Gastroesophageal sphincter (tissue), 4 donors: ENCODE measurements around the gene SLC35A5. TPM values are rescaled to one million over a fixed set of nuclear protein-coding genes. Genes with fewer than 3 reads are reported as not detected.

Source experiments
- ATAC-seq: fragments of 150-250 bp; one replicate; pipeline ENCODE4 v1.9.1; 2016; ENCODE audit warnings: mild to moderate bottlenecking, moderate library complexity
- H3K27ac ChIP-seq, 4 donors: fragments of 200-600 bp; sonication (generic) in 3 of 4; 1 replicate in 3 of 4; 2 replicates in 1 of 4; pipeline ENCODE4 v1.5.1; 2016 to 2019
- H3K27me3 ChIP-seq: fragments of 200-600 bp; sonication (generic); one replicate; pipeline ENCODE4 v1.5.1; 2019
- H3K36me3 ChIP-seq, 2 donors: fragments of 200-600 bp; sonication (generic); one replicate each; pipeline ENCODE4 v1.5.1; 2019; ENCODE audit warnings: control low read depth in 1 of 2
- H3K4me1 ChIP-seq, 3 donors: fragments of 200-600 bp; sonication (generic); 1 replicate in 2 of 3; 2 replicates in 1 of 3; pipeline ENCODE4 v1.5.1; 2016 to 2019; ENCODE audit warnings: control low read depth in 2 of 3
- H3K4me3 ChIP-seq, 2 donors: fragments of 200-600 bp; sonication (generic); one replicate each; pipeline ENCODE4 v1.5.1; 2019; ENCODE audit warnings: mild to moderate bottlenecking in 1 of 2, moderate library complexity in 1 of 2
- H3K9me3 ChIP-seq, 3 donors: fragments of 200-600 bp; sonication (generic); one replicate each; pipeline ENCODE4 v1.5.1; 2017 to 2019; ENCODE audit warnings: control low read depth in 2 of 3
- EP300 ChIP-seq: sonication (generic); formaldehyde crosslinking; IDR thresholded peaks from one replicate; pipeline ENCODE4 v1.6.1; 2017; ENCODE audit warnings: antibody characterized with exemption, mild to moderate bottlenecking
- POLR2A ChIP-seq, 2 donors: fragments of 450-650 bp; IDR thresholded peaks; one replicate each; pipeline ENCODE4 v1.6.1; 2017; ENCODE audit warnings: antibody characterized with exemption in 2 of 2, mild to moderate bottlenecking in 2 of 2, moderate library complexity in 1 of 2
- POLR2AphosphoS5 ChIP-seq: sonication (generic); formaldehyde crosslinking; IDR thresholded peaks from one replicate; pipeline ENCODE4 v1.6.1; 2017; ENCODE audit warnings: antibody characterized with exemption
- WGBS, 2 donors: methylation state at CpG; one replicate each; pipeline ENCODE4 v1.1.5; 2018; ENCODE audit warnings: low coverage in 1 of 2; 5-methylcytosine and 5-hydroxymethylcytosine counted together
- total RNA-seq, 4 donors: library from RNA; depleted of rRNA; stranded (reverse); fragments of >200 nt; gene quantifications; one replicate each; pipeline ENCODE4 v1.1.0, GENCODE V29; 2016
- TF ChIP-seq, protein P1 (sequence below), 4 experiments: fragments of 200-600 bp in 2 of 4; fragments of 450-650 bp in 2 of 4; sonication (generic) in 1 of 4; IDR thresholded peaks; one replicate each; pipeline ENCODE4 v1.5.1; 2017 to 2019; ENCODE audit warnings: antibody characterized with exemption in 4 of 4, mild to moderate bottlenecking in 2 of 4, moderate library complexity in 2 of 4

The SLC35A5 gene
- total RNA-seq, 4 donors from 2014 or later = 20.7 to 29.7 (median 25.4) TPM

DNA sequence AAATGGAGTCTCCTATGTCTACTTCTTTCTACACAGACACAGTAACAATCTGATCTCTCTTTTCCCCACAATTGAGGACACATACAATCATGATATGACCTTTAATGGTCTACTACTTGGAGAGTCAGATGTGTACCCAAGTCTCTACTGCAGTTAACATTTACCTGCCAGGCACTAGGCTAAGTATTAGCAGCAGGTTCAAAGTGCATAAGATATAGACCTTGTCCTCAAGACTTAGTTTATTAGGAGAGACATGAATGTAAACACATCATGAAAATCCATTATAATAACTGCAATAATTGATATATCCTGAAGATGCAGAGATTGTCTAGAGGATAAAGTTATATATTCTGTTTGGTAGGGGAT is 3.1 kb downstream of the SLC35A5 start:
- H3K27me3 ChIP-seq = no peaks in the 10 kb centered on the region
- H3K27ac ChIP-seq = no peak overlapping the region
- TF ChIP-seq EP300 (no peak), POLR2AphosphoS5 (no peak), POLR2A (IDR thresholded peaks at IDR 0.05) (no peak)
- TF ChIP-seq, protein P1, sequence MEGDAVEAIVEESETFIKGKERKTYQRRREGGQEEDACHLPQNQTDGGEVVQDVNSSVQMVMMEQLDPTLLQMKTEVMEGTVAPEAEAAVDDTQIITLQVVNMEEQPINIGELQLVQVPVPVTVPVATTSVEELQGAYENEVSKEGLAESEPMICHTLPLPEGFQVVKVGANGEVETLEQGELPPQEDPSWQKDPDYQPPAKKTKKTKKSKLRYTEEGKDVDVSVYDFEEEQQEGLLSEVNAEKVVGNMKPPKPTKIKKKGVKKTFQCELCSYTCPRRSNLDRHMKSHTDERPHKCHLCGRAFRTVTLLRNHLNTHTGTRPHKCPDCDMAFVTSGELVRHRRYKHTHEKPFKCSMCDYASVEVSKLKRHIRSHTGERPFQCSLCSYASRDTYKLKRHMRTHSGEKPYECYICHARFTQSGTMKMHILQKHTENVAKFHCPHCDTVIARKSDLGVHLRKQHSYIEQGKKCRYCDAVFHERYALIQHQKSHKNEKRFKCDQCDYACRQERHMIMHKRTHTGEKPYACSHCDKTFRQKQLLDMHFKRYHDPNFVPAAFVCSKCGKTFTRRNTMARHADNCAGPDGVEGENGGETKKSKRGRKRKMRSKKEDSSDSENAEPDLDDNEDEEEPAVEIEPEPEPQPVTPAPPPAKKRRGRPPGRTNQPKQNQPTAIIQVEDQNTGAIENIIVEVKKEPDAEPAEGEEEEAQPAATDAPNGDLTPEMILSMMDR (IDR thresholded peaks at IDR 0.05) = no peak
- H3K4me3 ChIP-seq = no peak overlapping the region
- no peaks in the 10 kb centered on the region for H3K9me3 ChIP-seq
- H3K36me3 ChIP-seq = peaks cover 0 to 43% of the 10 kb centered on the region in 2 donors
- ATAC-seq = no peak
- H3K4me1 ChIP-seq = peaks cover 4 to 30% (median 19%) of the 10 kb centered on the region in 3 donors

DNA sequence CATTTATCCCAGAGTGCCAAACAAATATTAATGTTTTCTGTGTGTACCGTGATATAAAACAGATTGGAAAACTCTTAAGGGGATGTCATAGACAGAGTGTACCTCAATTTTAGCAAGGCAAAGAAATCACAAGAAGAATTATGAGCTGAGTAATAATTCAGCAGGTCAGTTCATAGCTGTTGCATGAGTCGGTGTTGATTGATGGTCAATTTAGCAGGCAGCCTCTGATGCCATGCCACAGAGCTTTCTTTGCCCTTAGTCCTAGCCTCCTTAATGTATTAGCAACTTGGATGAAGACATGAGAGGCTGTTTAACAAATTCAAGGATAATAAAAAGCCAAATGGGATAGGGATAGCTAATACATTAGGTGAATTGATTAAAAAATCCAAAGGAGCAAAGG is 6.8 kb downstream of the SLC35A5 start:
- Histone ChIP-seq H3K36me3 (peaks cover 4 to 77% of the 10 kb centered on the region in 2 donors), H3K4me1 (peaks cover 0 to 9% (median 4%) of the 10 kb centered on the region in 3 donors), H3K27me3 (no peaks in the 10 kb centered on the region), H3K27ac (no peak overlapping the region), H3K4me3 (no peak overlapping the region), H3K9me3 (no peaks in the 10 kb centered on the region)
- 66 to 78% methylated on average over 1 to 2 of the region's 2 CpGs for WGBS, 2 donors
- TF ChIP-seq, protein P1 (IDR thresholded peaks at IDR 0.05) = no peak
- peak; percentile 7 for TF ChIP-seq POLR2AphosphoS5
- no peak for ATAC-seq

DNA sequence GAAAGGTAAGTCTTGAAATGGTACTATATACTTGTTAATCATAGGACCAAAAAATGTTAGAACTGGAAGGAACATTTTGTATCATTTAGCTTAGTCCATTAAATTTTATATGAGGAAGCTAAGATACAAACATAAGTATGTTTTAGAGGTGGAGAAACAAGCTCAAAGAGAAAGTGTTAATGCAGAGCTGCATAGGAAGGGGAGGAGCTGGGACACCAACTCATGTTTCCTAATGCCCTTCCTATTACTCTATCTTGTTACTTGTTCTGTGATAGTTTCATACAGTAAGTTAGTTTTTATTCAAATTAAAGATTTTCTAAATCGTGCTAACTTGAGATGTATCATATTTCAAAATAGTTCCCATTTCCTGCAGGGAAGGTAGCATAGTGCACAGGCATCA is 7.4 kb downstream of the SLC35A5 start:
- H3K36me3 ChIP-seq = peaks cover 4 to 84% of the 10 kb centered on the region in 2 donors
- no peak overlapping the region for H3K27ac ChIP-seq
- H3K4me1 ChIP-seq = peaks cover 0 to 3% (median 0%) of the 10 kb centered on the region in 3 donors
- H3K4me3 ChIP-seq = no peak overlapping the region
- no peaks in the 10 kb centered on the region for H3K27me3 ChIP-seq
- no peaks in the 10 kb centered on the region for H3K9me3 ChIP-seq
- no peak for TF ChIP-seq EP300
- no peak for TF ChIP-seq POLR2AphosphoS5
- TF ChIP-seq, protein P1 (IDR thresholded peaks at IDR 0.05) = no peak
- no peak for TF ChIP-seq POLR2A (IDR thresholded peaks at IDR 0.05)
- 36 to 58% methylated on average over 1 of the region's 1 CpG for WGBS, 2 donors
- no peak for ATAC-seq

DNA sequence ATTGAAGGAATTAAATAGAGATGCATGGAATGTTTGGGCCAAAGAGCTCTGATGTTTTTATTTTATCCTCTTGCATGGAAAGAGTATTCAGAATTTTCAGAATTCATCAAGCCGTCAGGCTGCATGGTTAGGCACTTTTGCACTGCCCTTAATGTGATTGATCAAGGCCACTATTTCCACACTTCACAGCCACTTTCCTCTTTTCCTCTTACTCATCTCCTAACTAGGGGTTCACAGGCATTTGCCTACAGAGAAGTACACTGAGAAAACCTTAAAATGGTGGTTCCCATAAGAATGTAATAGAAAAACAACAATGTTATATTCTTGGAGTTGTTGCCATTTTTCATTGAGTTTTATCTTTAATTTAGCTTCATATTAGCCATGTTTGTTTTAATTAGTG is 10.9 kb downstream of the SLC35A5 start:
- 92 to 100% methylated on average over 1 of the region's 1 CpG for WGBS, 2 donors
- Histone ChIP-seq H3K27me3 (no peaks in the 10 kb centered on the region), H3K9me3 (no peaks in the 10 kb centered on the region), H3K4me1 (peaks cover 0 to 3% (median 0%) of the 10 kb centered on the region in 3 donors), H3K4me3 (no peak overlapping the region), H3K27ac (no peak overlapping the region), H3K36me3 (peaks cover 4 to 72% of the 10 kb centered on the region in 2 donors)
- no peak for ATAC-seq
- no peak for TF ChIP-seq EP300
- TF ChIP-seq, protein P1 (IDR thresholded peaks at IDR 0.05) = no peak
- TF ChIP-seq POLR2A (IDR thresholded peaks at IDR 0.05) = no peak
- no peak for TF ChIP-seq POLR2AphosphoS5

DNA sequence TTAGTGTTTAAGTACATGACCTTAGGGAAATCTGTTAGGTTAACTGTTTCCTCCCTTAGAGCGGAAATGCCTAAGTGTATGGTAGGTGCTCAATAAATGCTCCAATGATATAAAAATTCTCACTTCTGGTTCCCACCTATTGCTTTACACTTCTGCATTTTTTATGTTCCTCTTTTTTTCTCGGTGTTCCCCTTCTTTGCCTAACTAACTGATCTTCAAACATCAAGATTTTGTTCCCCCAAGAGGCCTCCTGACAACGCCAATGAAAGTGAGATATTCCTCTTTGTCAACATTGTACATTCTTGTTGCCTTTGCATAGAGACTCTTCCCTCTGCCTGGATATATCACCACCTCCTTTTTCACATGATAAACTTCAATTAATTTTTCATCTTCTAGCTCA is 17.4 kb downstream of the SLC35A5 start:
- ATAC-seq = no peak
- 86 to 96% methylated on average over 3 of the region's 3 CpGs for WGBS, 2 donors
- peaks cover 5 to 72% of the 10 kb centered on the region in 2 donors for H3K36me3 ChIP-seq
- TF ChIP-seq, protein P1 (IDR thresholded peaks at IDR 0.05) = no peak
- no peak for TF ChIP-seq POLR2AphosphoS5
- TF ChIP-seq POLR2A (IDR thresholded peaks at IDR 0.05) = no peak
- TF ChIP-seq EP300 = no peak
- H3K27me3 ChIP-seq = no peaks in the 10 kb centered on the region
- H3K27ac ChIP-seq = no peak overlapping the region
- H3K4me3 ChIP-seq = no peak overlapping the region
- H3K9me3 ChIP-seq = no peaks in the 10 kb centered on the region
- H3K4me1 ChIP-seq = no peaks in the 10 kb centered on the region
